Testis (tissue), 2 donors: ENCODE results near the gene RIPOR2.

Experiments used
- CTCF ChIP-seq, 3 experiments: fragments of 450-650 bp in 2 of 3; fragments of 200-600 bp in 1 of 3; sonication (generic) in 1 of 3; IDR thresholded peaks; one replicate each; pipeline ENCODE4 v1.5.1; 2016 to 2019; ENCODE audit warnings: antibody characterized with exemption in 3 of 3, mild to moderate bottlenecking in 2 of 3, moderate library complexity in 1 of 3
- POLR2A ChIP-seq: fragments of 450-650 bp; IDR thresholded peaks from one replicate; pipeline ENCODE4 v1.6.1; 2017; ENCODE audit warnings: antibody characterized with exemption, mild to moderate bottlenecking, moderate library complexity

GRCh38 chr6:24859608-24860200 is 76.1 kb downstream of the RIPOR2 start:
- TF ChIP-seq CTCF (IDR thresholded peaks at IDR 0.05) (no peak), POLR2A (no peak)
